Thyroid gland (tissue), 4 donors: ENCODE measurements around the gene FBXL13.
"Not testable (repeated sequence)": the region's sequence is repeated elsewhere in the genome, so short reads cannot be mapped to it uniquely, and the experiment has no call there.

Experiments used
- CTCF ChIP-seq, 6 experiments: fragments of 200-600 bp in 3 of 6; fragments of 450-650 bp in 3 of 6; sonication (generic) in 3 of 6; IDR thresholded peaks; one replicate each; pipeline ENCODE4 v1.5.1; 2016 to 2019; ENCODE audit warnings: antibody characterized with exemption in 6 of 6, mild to moderate bottlenecking in 2 of 6, inconsistent platforms in 1 of 6, moderate library complexity in 1 of 6
- POLR2A ChIP-seq, 2 donors: fragments of 450-650 bp; IDR thresholded peaks; one replicate each; pipeline ENCODE4 v1.6.1; 2017; ENCODE audit warnings: antibody characterized with exemption in 2 of 2, mild to moderate bottlenecking in 2 of 2, moderate library complexity in 1 of 2

- TF ChIP-seq CTCF, POLR2A (IDR thresholded peaks at IDR 0.05): not testable (repeated sequence)
Observed at GRCh38 chr7:102995609-102996008, 79.0 kb downstream of the FBXL13 start.
